Tibial nerve (tissue), 4 donors: ENCODE measurements around the gene ACAA1. TPM values are rescaled to one million over a fixed set of nuclear protein-coding genes. Genes with fewer than 3 reads are reported as not detected.

Source experiments
- DNase-seq, 2 donors: peaks; one replicate each; pipeline ENCODE4 v3.0.0-alpha.2; 2019; ENCODE audit warnings: low spot score in 2 of 2
- H3K27ac ChIP-seq, 4 donors: fragments of 200-600 bp; sonication (generic) in 3 of 4; one replicate each; pipeline ENCODE4 v1.5.1; 2017 to 2019; ENCODE audit warnings: mild to moderate bottlenecking in 1 of 4
- H3K27me3 ChIP-seq, 2 donors: fragments of 200-600 bp; sonication (generic) in 1 of 2; one replicate each; pipeline versions ENCODE4 v1.5.1 to v1.6.0; 2017 to 2019
- H3K36me3 ChIP-seq, 3 donors: fragments of 200-600 bp; sonication (generic); one replicate each; pipeline ENCODE4 v1.5.1; 2018 to 2019
- H3K4me1 ChIP-seq, 4 donors: fragments of 200-600 bp; sonication (generic) in 3 of 4; one replicate each; pipeline ENCODE4 v1.5.1; 2017 to 2019
- H3K4me3 ChIP-seq, 4 donors: fragments of 200-600 bp; sonication (generic) in 3 of 4; one replicate each; pipeline ENCODE4 v1.5.1; 2017 to 2019; ENCODE audit warnings: mild to moderate bottlenecking in 1 of 4, moderate library complexity in 1 of 4
- H3K9me3 ChIP-seq, 4 donors: fragments of 200-600 bp; sonication (generic) in 3 of 4; one replicate each; pipeline ENCODE4 v1.5.1; 2017 to 2019
- CTCF ChIP-seq, 5 experiments: fragments of 200-600 bp in 3 of 5; fragments of 450-650 bp in 2 of 5; sonication (generic) in 3 of 5; IDR thresholded peaks; one replicate each; pipeline ENCODE4 v1.5.1; 2016 to 2019; ENCODE audit warnings: antibody characterized with exemption in 5 of 5, mild to moderate bottlenecking in 3 of 5, moderate library complexity in 2 of 5
- EP300 ChIP-seq, 2 donors: sonication (generic); formaldehyde crosslinking; IDR thresholded peaks; one replicate each; pipeline ENCODE4 v1.6.1; 2017; ENCODE audit warnings: antibody characterized with exemption in 2 of 2, mild to moderate bottlenecking in 1 of 2
- POLR2A ChIP-seq, 2 donors: fragments of 450-650 bp; IDR thresholded peaks; one replicate each; pipeline ENCODE4 v1.6.1; 2017; ENCODE audit warnings: antibody characterized with exemption in 2 of 2, mild to moderate bottlenecking in 2 of 2, moderate library complexity in 2 of 2
- WGBS, 2 donors: methylation state at CpG; one replicate each; pipeline ENCODE4 v1.1.5; 2018; 5-methylcytosine and 5-hydroxymethylcytosine counted together
- total RNA-seq, 4 donors: library from RNA; depleted of rRNA; stranded (reverse); fragments of >200 nt; gene quantifications; one replicate each; pipeline ENCODE4 v1.1.0, GENCODE V29; 2016

ACAA1 gene
- total RNA-seq, 4 donors from 2014 or later = 63.9 to 83.3 (median 80.5) TPM

GRCh38 chr3:38120693-38121450 is 16.1 kb downstream of the ACAA1 start:
- H3K27me3 ChIP-seq = no peaks in the 10 kb centered on the region
- no peaks in the 10 kb centered on the region for H3K4me1 ChIP-seq
- no peak overlapping the region for H3K27ac ChIP-seq
- no peak for DNase-seq
- H3K4me3 ChIP-seq = no peak overlapping the region
- peaks cover 2 to 77% (median 11%) of the 10 kb centered on the region in 3 donors for H3K36me3 ChIP-seq
- TF ChIP-seq EP300 (IDR thresholded peaks at IDR 0.05) (no peak), POLR2A (IDR thresholded peaks at IDR 0.05) (no peak), CTCF (IDR thresholded peaks at IDR 0.05) (no peak)
- H3K9me3 ChIP-seq = no peaks in the 10 kb centered on the region
- 80 to 82% methylated on average over 11 of the region's 11 CpGs for WGBS, 2 donors

GRCh38 chr3:38119821-38120692 is 16.9 kb downstream of the ACAA1 start:
- no peaks in the 10 kb centered on the region for H3K9me3 ChIP-seq
- DNase-seq = no peak
- no peak for TF ChIP-seq CTCF (IDR thresholded peaks at IDR 0.05)
- no peak for TF ChIP-seq POLR2A (IDR thresholded peaks at IDR 0.05)
- no peak for TF ChIP-seq EP300 (IDR thresholded peaks at IDR 0.05)
- H3K27me3 ChIP-seq = no peaks in the 10 kb centered on the region
- H3K4me1 ChIP-seq = no peaks in the 10 kb centered on the region
- H3K4me3 ChIP-seq = no peak overlapping the region
- peaks cover 2 to 69% (median 8%) of the 10 kb centered on the region in 3 donors for H3K36me3 ChIP-seq
- no peak overlapping the region for H3K27ac ChIP-seq
- WGBS, 2 donors = 85 to 90% methylated on average over 5 to 7 of the region's 7 CpGs

GRCh38 chr3:38119248-38119544 is 17.7 kb downstream of the ACAA1 start:
- no peak for DNase-seq
- Histone ChIP-seq H3K4me1 (no peaks in the 10 kb centered on the region), H3K9me3 (no peaks in the 10 kb centered on the region), H3K4me3 (no peak overlapping the region), H3K27me3 (no peaks in the 10 kb centered on the region), H3K36me3 (peaks cover 0 to 60% (median 8%) of the 10 kb centered on the region in 3 donors), H3K27ac (no peak overlapping the region)
- TF ChIP-seq CTCF (IDR thresholded peaks at IDR 0.05) = no peak
- TF ChIP-seq EP300 (IDR thresholded peaks at IDR 0.05) = no peak
- TF ChIP-seq POLR2A (IDR thresholded peaks at IDR 0.05) = no peak
- 100% methylated on average over 1 of the region's 1 CpG for WGBS, 2 donors

GRCh38 chr3:38118421-38119247 is 18.3 kb downstream of the ACAA1 start:
- no peaks in the 10 kb centered on the region for H3K9me3 ChIP-seq
- H3K27me3 ChIP-seq = no peaks in the 10 kb centered on the region
- TF ChIP-seq EP300 (IDR thresholded peaks at IDR 0.05) (no peak), POLR2A (IDR thresholded peaks at IDR 0.05) (no peak), CTCF (IDR thresholded peaks at IDR 0.05) (no peak)
- DNase-seq = no peak
- no peaks in the 10 kb centered on the region for H3K4me1 ChIP-seq
- WGBS, 2 donors = 84% methylated on average over 13 of the region's 13 CpGs
- no peak overlapping the region for H3K4me3 ChIP-seq
- H3K36me3 ChIP-seq = peaks cover 0 to 55% (median 8%) of the 10 kb centered on the region in 3 donors
- H3K27ac ChIP-seq = no peak overlapping the region
